ENCODE measurements around the gene BOD1L1. TPM values are rescaled to one million over a fixed set of nuclear protein-coding genes. Genes with fewer than 3 reads are reported as not detected.
A peak's percentile ranks its signal among the peaks of the same experiment; 100 is the strongest.

Gene BOD1L1
- total RNA-seq, 6 donors from 2014 or later, result 33.1 to 88.0 (median 37.9) TPM

- TF ChIP-seq CTCF (IDR thresholded peaks at IDR 0.05) (no peak), POLR2A (IDR thresholded peaks at IDR 0.05) (no peak), POLR2AphosphoS5 (IDR thresholded peaks at IDR 0.05) (no peak), EP300 (IDR thresholded peaks at IDR 0.05) (no peak)
- H3K4me1 ChIP-seq, result peaks cover 12 to 43% (median 22%) of the 10 kb centered on the region in 4 donors
- no peak for DNase-seq
- ATAC-seq (ENCODE audit: low FRiP score in 2 of 2), result no peak
- peaks cover 11 to 18% (median 16%) of the 10 kb centered on the region in 4 donors for H3K9me3 ChIP-seq
- 44 to 46% methylated on average over 4 of the region's 4 CpGs for WGBS, 2 donors
- no peak overlapping the region for H3K27ac ChIP-seq
- H3K36me3 ChIP-seq, result no peaks in the 10 kb centered on the region
- peaks cover 0 to 83% (median 39%) of the 10 kb centered on the region in 4 donors for H3K27me3 ChIP-seq
- no peak overlapping the region for H3K4me3 ChIP-seq
These were observed 101.8 kb downstream of the BOD1L1 start for GRCh38 chr4:13525606-13526281.

GRCh38 chr4:13524504-13525243 is 102.9 kb downstream of the BOD1L1 start:
- 14 to 22% methylated on average over 20 to 33 of the region's 36 CpGs for WGBS, 2 donors
- Histone ChIP-seq H3K9me3 (peaks cover 11 to 18% (median 16%) of the 10 kb centered on the region in 4 donors), H3K4me1 (peaks cover 12 to 38% (median 21%) of the 10 kb centered on the region in 4 donors), H3K4me3 (no peak overlapping the region), H3K36me3 (no peaks in the 10 kb centered on the region), H3K27ac (no peak overlapping the region), H3K27me3 (peaks cover 0 to 75% (median 38%) of the 10 kb centered on the region in 4 donors)
- peak in 1 of 2 donors; percentile 45 for ATAC-seq (ENCODE audit: low FRiP score in 2 of 2)
- no peak for TF ChIP-seq CTCF (IDR thresholded peaks at IDR 0.05)
- TF ChIP-seq POLR2AphosphoS5 (IDR thresholded peaks at IDR 0.05), result no peak
- no peak for TF ChIP-seq EP300 (IDR thresholded peaks at IDR 0.05)
- no peak for TF ChIP-seq POLR2A (IDR thresholded peaks at IDR 0.05)
- peak in 1 of 2 donors; percentile 70 for DNase-seq

GRCh38 chr4:13523591-13524503 is 103.7 kb downstream of the BOD1L1 start:
- ATAC-seq (ENCODE audit: low FRiP score in 2 of 2) (peak in 1 of 2 donors; percentile 46), DNase-seq (peak in 1 of 2 donors; percentile 72)
- Histone ChIP-seq H3K9me3 (peaks cover 11 to 18% (median 16%) of the 10 kb centered on the region in 4 donors), H3K27me3 (peaks cover 0 to 67% (median 34%) of the 10 kb centered on the region in 4 donors), H3K36me3 (no peaks in the 10 kb centered on the region), H3K27ac (no peak overlapping the region), H3K4me1 (peaks cover 12 to 29% (median 17%) of the 10 kb centered on the region in 4 donors), H3K4me3 (no peak overlapping the region)
- TF ChIP-seq POLR2A (IDR thresholded peaks at IDR 0.05), result no peak
- TF ChIP-seq POLR2AphosphoS5 (IDR thresholded peaks at IDR 0.05), result no peak
- TF ChIP-seq EP300 (IDR thresholded peaks at IDR 0.05), result no peak
- TF ChIP-seq CTCF (IDR thresholded peaks at IDR 0.05), result no peak
- whole genome bisulfite sequencing, 2 donors, result 16 to 23% methylated on average over 33 to 57 of the region's 59 CpGs

GRCh38 chr4:13523105-13523477 is 104.4 kb downstream of the BOD1L1 start:
- 7 to 9% methylated on average over 12 to 17 of the region's 17 CpGs for WGBS, 2 donors
- Histone ChIP-seq H3K27ac (no peak overlapping the region), H3K4me1 (peaks cover 9 to 22% (median 12%) of the 10 kb centered on the region in 4 donors), H3K4me3 (no peak overlapping the region), H3K9me3 (peaks cover 11 to 18% (median 16%) of the 10 kb centered on the region in 4 donors), H3K36me3 (no peaks in the 10 kb centered on the region), H3K27me3 (peaks cover 0 to 61% (median 30%) of the 10 kb centered on the region in 4 donors)
- TF ChIP-seq EP300 (IDR thresholded peaks at IDR 0.05) (no peak), POLR2AphosphoS5 (IDR thresholded peaks at IDR 0.05) (no peak), POLR2A (IDR thresholded peaks at IDR 0.05) (no peak), CTCF (IDR thresholded peaks at IDR 0.05) (no peak)
- DNase-seq, result no peak
- no peak for ATAC-seq (ENCODE audit: low FRiP score in 2 of 2)

Data from upper lobe of left lung (tissue), 6 donors.